HG03060 (cell line): Measurements from ENCODE around the gene GPR161.
"Not testable (repeated sequence)": the region's sequence is repeated elsewhere in the genome, so short reads cannot be mapped to it uniquely, and the experiment has no call there.

Experiments
- ATAC-seq: cut with Tn5 transposase; IDR thresholded peaks from one replicate; pipeline ENCODE4 v1.9.1; 2021; ENCODE audit warnings: low read depth, moderate number of reproducible peaks; ENCODE audit not compliant: unreplicated experiment

Gene GPR161

GRCh38 chr1:168089979-168090337, 46.8 kb downstream of the GPR161 start:
- ATAC-seq: no peak

GRCh38 chr1:168089326-168089978, 47.3 kb downstream of the GPR161 start:
- ATAC-seq: no peak

- no peak for ATAC-seq
Measured at GRCh38 chr1:168088511-168089325, 48.0 kb downstream of the GPR161 start.

- ATAC-seq: no peak
Measured at GRCh38 chr1:168087696-168088095, 49.0 kb downstream of the GPR161 start.

GRCh38 chr1:168086438-168086837, 50.3 kb downstream of the GPR161 start:
- ATAC-seq: no peak

GRCh38 chr1:168085401-168085872, 51.3 kb downstream of the GPR161 start:
- ATAC-seq: no peak

GRCh38 chr1:168084396-168085231, 52.1 kb downstream of the GPR161 start:
- ATAC-seq: no peak

- no peak for ATAC-seq
Measured at GRCh38 chr1:168083456-168084325, 53.0 kb downstream of the GPR161 start.

GRCh38 chr1:168082008-168082876, 54.5 kb downstream of the GPR161 start:
- no peak for ATAC-seq

GRCh38 chr1:168081373-168082007, 55.2 kb downstream of the GPR161 start:
- no peak for ATAC-seq

- ATAC-seq: no peak
Measured at GRCh38 chr1:168079761-168080160, 57.0 kb downstream of the GPR161 start.

- no peak for ATAC-seq
Measured at GRCh38 chr1:168069384-168069783, 67.3 kb downstream of the GPR161 start.

- no peak for ATAC-seq
Measured at GRCh38 chr1:168065506-168065905, 71.2 kb downstream of the GPR161 start.

- no peak for ATAC-seq
Measured at GRCh38 chr1:168064216-168064615, 72.5 kb downstream of the GPR161 start.

- no peak for ATAC-seq
Measured at GRCh38 chr1:168057921-168058320, 78.8 kb downstream of the GPR161 start.

GRCh38 chr1:168057355-168057754, 79.4 kb downstream of the GPR161 start:
- no peak for ATAC-seq

GRCh38 chr1:168056152-168056551, 80.6 kb downstream of the GPR161 start:
- not testable (repeated sequence) for ATAC-seq

GRCh38 chr1:168054117-168054516, 82.6 kb downstream of the GPR161 start:
- ATAC-seq: no peak

- ATAC-seq: no peak
Measured at GRCh38 chr1:168053681-168054080, 83.0 kb downstream of the GPR161 start.
